ENCODE results near the gene CUL9. TPM values are rescaled to one million over a fixed set of nuclear protein-coding genes. Genes with fewer than 3 reads are reported as not detected.

The CUL9 gene
- total RNA-seq, 1 experiment from 2014 or later, result 15.2 TPM

DNA sequence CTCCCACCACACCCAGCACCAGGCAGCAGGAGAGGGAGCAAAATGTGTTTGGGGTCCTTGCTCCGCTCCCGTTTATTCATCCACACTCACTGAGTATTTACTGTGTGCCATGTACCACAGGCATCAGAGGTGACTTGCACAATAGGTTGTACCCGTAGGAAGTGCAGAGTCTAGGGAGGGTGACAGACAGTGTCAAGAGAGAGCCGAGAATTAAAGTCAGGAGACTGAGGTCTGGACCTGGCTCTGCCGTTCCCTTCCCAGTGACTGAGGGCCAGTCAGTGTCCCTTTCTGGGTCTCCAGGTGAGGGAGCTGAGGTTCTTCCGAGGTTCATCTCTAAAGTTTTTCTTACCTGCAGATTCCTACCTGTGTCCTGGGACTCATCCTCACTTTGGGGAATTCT, 83.6 kb downstream of the CUL9 start:
- peaks cover 33% of the 10 kb centered on the region for H3K27me3 Mint-ChIP-seq (ENCODE audit: low read depth)
- no peaks in the 10 kb centered on the region; a peak in 1 of 5 replicates for H3K9me3 Mint-ChIP-seq
- H3K79me2 ChIP-seq (ENCODE audit: insufficient read depth, low read length), result no peaks in the 10 kb centered on the region

More for the DNA sequence above, 83.6 kb downstream of the CUL9 start:
- H3K27me3 ChIP-seq (ENCODE audit: insufficient read depth, low read length), result peaks cover 12% of the 10 kb centered on the region
- no peak overlapping the region for H4K5ac ChIP-seq (ENCODE audit: insufficient read length, low read depth, low read length)
- no CpG with 5 or more reads among the region's 6 CpGs for WGBS (ENCODE audit: extremely low coverage, insufficient read length, low lambda C conversion rate)
- no peak overlapping the region for H4K8ac ChIP-seq (replicated peaks; ENCODE audit: insufficient read length, low read depth, low read length)
- H3K4ac ChIP-seq (ENCODE audit: low read depth, low read length), result no peak overlapping the region
- no peak for DNase-seq
- Mint-ChIP-seq H3K36me3 (ENCODE audit: insufficient read depth in 1 of 3, low read depth in 3 of 3) (no peaks in the 10 kb centered on the region; a peak in 1 of 7 replicates), H3K4me3 (no peak overlapping the region), H3K27ac (no peak overlapping the region; a peak in 1 of 7 replicates), H3K4me1 (peaks cover 26 to 43% of the 10 kb centered on the region in 2 experiments)
- H2BK120ac ChIP-seq (ENCODE audit: low read depth, low read length, poor library complexity, severe bottlenecking), result no peak overlapping the region
- H3K14ac ChIP-seq (ENCODE audit: insufficient read depth, low read length), result no peak overlapping the region; the same call in 1 of the 2 replicates
- H3K56ac ChIP-seq (ENCODE audit: insufficient read length, low read depth, low read length), result no peak overlapping the region
- H4K91ac ChIP-seq (ENCODE audit: insufficient read length, low read depth, low read length), result no peak overlapping the region
- H3K79me1 ChIP-seq (ENCODE audit: insufficient read depth, low read depth, low read length, poor library complexity, severe bottlenecking), result no peaks in the 10 kb centered on the region
- H4K20me1 ChIP-seq (ENCODE audit: control insufficient read depth, insufficient read depth, insufficient read length), result no peaks in the 10 kb centered on the region
- no peak overlapping the region for H3T11ph ChIP-seq (ENCODE audit: low read length)
- H3K23me2 ChIP-seq (ENCODE audit: insufficient read length, low read depth, low read length, poor library complexity, severe bottlenecking), result no peaks in the 10 kb centered on the region
- H3K4me1 ChIP-seq (ENCODE audit: insufficient read depth, low read length), result peaks cover 10% of the 10 kb centered on the region; the same call in 1 of the 2 replicates
- H3K27ac ChIP-seq (ENCODE audit: insufficient read length, low read depth, low read length), result no peak overlapping the region
- H2BK15ac ChIP-seq (ENCODE audit: low read depth, low read length), result no peak overlapping the region
- H2AK5ac ChIP-seq (ENCODE audit: insufficient read length, low read length), result no peak overlapping the region
- TF ChIP-seq, protein P1, sequence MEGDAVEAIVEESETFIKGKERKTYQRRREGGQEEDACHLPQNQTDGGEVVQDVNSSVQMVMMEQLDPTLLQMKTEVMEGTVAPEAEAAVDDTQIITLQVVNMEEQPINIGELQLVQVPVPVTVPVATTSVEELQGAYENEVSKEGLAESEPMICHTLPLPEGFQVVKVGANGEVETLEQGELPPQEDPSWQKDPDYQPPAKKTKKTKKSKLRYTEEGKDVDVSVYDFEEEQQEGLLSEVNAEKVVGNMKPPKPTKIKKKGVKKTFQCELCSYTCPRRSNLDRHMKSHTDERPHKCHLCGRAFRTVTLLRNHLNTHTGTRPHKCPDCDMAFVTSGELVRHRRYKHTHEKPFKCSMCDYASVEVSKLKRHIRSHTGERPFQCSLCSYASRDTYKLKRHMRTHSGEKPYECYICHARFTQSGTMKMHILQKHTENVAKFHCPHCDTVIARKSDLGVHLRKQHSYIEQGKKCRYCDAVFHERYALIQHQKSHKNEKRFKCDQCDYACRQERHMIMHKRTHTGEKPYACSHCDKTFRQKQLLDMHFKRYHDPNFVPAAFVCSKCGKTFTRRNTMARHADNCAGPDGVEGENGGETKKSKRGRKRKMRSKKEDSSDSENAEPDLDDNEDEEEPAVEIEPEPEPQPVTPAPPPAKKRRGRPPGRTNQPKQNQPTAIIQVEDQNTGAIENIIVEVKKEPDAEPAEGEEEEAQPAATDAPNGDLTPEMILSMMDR (conservative IDR thresholded peaks at IDR 0.05), result no peak
- H3K4me2 ChIP-seq (ENCODE audit: insufficient read depth, insufficient read length, low read length), result no peak overlapping the region
- H2AFZ ChIP-seq (ENCODE audit: low read length), result no peak overlapping the region
- H2BK20ac ChIP-seq (ENCODE audit: low read depth, low read length, poor library complexity, severe bottlenecking), result no peak overlapping the region
- no peak overlapping the region for H2BK12ac ChIP-seq (ENCODE audit: insufficient read length, low read depth, low read length)
- no peak overlapping the region for H3K9ac ChIP-seq (ENCODE audit: extremely low read depth, insufficient read length, low read length)
- no peak overlapping the region for H2BK5ac ChIP-seq (ENCODE audit: insufficient read length, low read length)
- H3K18ac ChIP-seq (ENCODE audit: insufficient read length, low read depth, low read length), result no peak overlapping the region
- H3K9me3 ChIP-seq (ENCODE audit: control insufficient read depth, low read depth, low read length), result no peaks in the 10 kb centered on the region
- H3K23ac ChIP-seq (ENCODE audit: insufficient read length, low read depth, low read length), result no peak overlapping the region
